Esophagus (tissue), 2 donors: ENCODE measurements around the gene SLC43A3. TPM values are rescaled to one million over a fixed set of nuclear protein-coding genes. Genes with fewer than 3 reads are reported as not detected.
A peak's percentile ranks its signal among the peaks of the same experiment; 100 is the strongest.
"Not testable (repeated sequence)": the region's sequence is repeated elsewhere in the genome, so short reads cannot be mapped to it uniquely, and the experiment has no call there.

Experiments used
- H3K27ac ChIP-seq, 2 donors: one replicate each; pipeline ENCODE4 v1.5.1; 2013; ENCODE audit warnings: low read depth in 2 of 2, mild to moderate bottlenecking in 2 of 2, inconsistent platforms in 1 of 2, low read length in 1 of 2, moderate library complexity in 1 of 2
- H3K27me3 ChIP-seq, 2 donors: one replicate each; pipeline ENCODE4 v1.6.1; 2013; ENCODE audit warnings: low read length in 2 of 2, control low read depth in 1 of 2, mild to moderate bottlenecking in 1 of 2; ENCODE audit not compliant: insufficient read depth in 2 of 2, control insufficient read depth in 1 of 2
- H3K36me3 ChIP-seq, 2 donors: one replicate each; pipeline ENCODE4 v1.6.1; 2013; ENCODE audit warnings: low read length in 1 of 2; ENCODE audit not compliant: control insufficient read depth in 2 of 2, insufficient read depth in 2 of 2
- H3K4me1 ChIP-seq, 2 donors: one replicate each; pipeline ENCODE4 v1.6.1; 2013; ENCODE audit warnings: low read length in 1 of 2; ENCODE audit not compliant: control insufficient read depth in 2 of 2, insufficient read depth in 2 of 2
- H3K4me3 ChIP-seq, 2 donors: one replicate each; pipeline ENCODE4 v1.5.1; 2013; ENCODE audit warnings: low read length in 2 of 2, mild to moderate bottlenecking in 2 of 2, low read depth in 1 of 2, moderate library complexity in 1 of 2
- H3K9me3 ChIP-seq, 2 donors: one replicate each; pipeline ENCODE4 v1.6.1; 2013; ENCODE audit warnings: mild to moderate bottlenecking in 2 of 2, low read depth in 1 of 2, low read length in 1 of 2, moderate library complexity in 1 of 2; ENCODE audit not compliant: control insufficient read depth in 2 of 2, insufficient read depth in 1 of 2
- WGBS, 2 donors: extraction: QIAGEN DNeasy Blood & Tissue Kit; methylation state at CpG; one replicate each; pipeline ENCODE4 v1.1.7; 2013; 5-methylcytosine and 5-hydroxymethylcytosine counted together
- polyA plus RNA-seq, 2 donors: library from polyadenylated mRNA; stranded (reverse); fragments of 200-250 nt; gene quantifications; one replicate each; pipeline ENCODE4 v1.2.3, GENCODE V29; 2013
- donor health status: healthy with polysubstance abuse.
- donor health status: Bipolar disorder and iron deficiency.

SLC43A3 gene
- polyA plus RNA-seq, 2 donors, result 24.0 to 28.9 TPM

DNA sequence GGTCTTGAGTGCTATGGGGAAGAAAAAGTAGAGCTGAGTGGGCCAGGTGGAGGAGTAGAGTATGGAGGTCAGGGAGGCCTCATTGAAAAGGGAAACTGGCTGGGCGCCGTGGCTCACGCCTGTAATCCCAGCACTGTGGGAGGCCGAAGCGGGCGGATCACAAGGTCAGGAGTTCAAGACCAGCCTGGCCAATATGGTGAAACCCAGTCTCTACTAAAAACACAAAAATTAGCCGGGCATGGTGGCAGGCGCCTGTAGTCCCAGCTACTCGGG is 18.1 kb upstream of the SLC43A3 start:
- H3K36me3 ChIP-seq, H3K4me3 ChIP-seq, H3K27ac ChIP-seq, H3K9me3 ChIP-seq, H3K27me3 ChIP-seq, H3K4me1 ChIP-seq: not testable (repeated sequence)
- WGBS, 2 donors, result 80 to 85% methylated on average over 7 to 9 of the region's 9 CpGs

DNA sequence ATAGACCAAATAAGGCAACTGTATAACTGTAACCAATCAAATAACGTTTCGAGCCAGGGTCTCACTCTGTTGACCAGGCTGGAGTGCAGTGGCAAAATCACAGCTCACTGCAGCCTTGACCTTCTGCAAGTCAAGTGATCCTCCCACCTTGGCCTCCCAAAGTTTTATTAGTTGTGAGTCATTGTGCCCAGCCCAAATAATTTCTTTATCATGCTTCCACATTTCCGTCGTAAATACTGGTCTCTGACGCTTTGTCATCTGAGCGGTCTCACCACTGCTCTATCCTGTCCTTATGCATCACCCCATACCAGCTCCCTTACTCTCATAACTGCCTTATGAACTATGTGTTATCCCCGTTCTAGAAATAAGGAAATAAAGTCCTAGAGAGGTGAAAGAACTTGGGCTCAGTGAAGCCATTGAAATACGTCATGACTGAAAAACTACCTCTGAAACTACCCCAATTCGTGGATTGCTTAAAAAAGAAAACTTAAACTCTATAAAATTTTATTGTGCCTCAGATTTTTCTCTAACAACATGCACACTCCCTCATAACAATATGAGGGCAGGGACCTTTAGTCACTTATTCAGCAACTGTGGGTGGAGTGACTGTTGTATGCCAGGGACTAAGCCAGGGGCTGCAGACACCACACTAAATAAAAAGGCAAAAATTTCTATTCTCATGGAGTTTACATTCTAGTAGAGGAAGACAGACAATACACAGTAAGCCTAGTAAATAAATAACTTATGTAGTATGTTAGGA is 17.6 kb upstream of the SLC43A3 start:
- H3K27ac ChIP-seq, result no peak overlapping the region
- no peaks in the 10 kb centered on the region for H3K27me3 ChIP-seq
- H3K9me3 ChIP-seq, result no peaks in the 10 kb centered on the region
- H3K4me1 ChIP-seq, result no peaks in the 10 kb centered on the region
- H3K4me3 ChIP-seq, result no peak overlapping the region
- H3K36me3 ChIP-seq, result no peaks in the 10 kb centered on the region
- WGBS, 2 donors, result 74 to 77% methylated on average over 9 of the region's 9 CpGs

- Histone ChIP-seq H3K4me1 (no peaks in the 10 kb centered on the region), H3K27ac (no peak overlapping the region), H3K27me3 (no peaks in the 10 kb centered on the region), H3K9me3 (no peaks in the 10 kb centered on the region), H3K4me3 (no peak overlapping the region), H3K36me3 (no peaks in the 10 kb centered on the region)
- WGBS, 2 donors, result 83 to 87% methylated on average over 4 of the region's 4 CpGs
Observed at GRCh38 chr11:57440744-57441414, 14.0 kb upstream of the SLC43A3 start.

DNA sequence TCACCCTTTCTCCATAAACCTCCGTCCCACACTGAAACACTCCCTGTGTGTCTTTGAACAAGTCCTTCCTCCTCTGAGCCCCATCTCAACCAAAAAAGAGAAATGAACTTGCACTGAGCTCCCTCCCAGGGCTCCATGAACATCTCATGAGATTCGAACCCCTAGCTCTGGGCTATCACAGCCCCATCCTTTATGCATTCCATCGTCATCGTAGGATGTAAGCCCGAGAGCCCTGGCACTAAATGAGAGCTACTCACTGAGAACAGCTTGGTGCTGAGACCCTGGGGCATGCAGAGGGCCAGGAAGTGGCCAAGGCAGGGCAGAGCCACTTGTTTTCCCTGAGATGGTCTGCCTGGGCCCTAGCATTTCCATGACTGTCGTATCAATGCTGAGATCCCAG is 12.9 kb upstream of the SLC43A3 start:
- no peaks in the 10 kb centered on the region for H3K9me3 ChIP-seq
- no peaks in the 10 kb centered on the region for H3K36me3 ChIP-seq
- H3K27ac ChIP-seq, result no peak overlapping the region
- no peaks in the 10 kb centered on the region for H3K4me1 ChIP-seq
- H3K27me3 ChIP-seq, result no peaks in the 10 kb centered on the region
- WGBS, 2 donors, result 80 to 85% methylated on average over 6 of the region's 6 CpGs
- H3K4me3 ChIP-seq, result no peak overlapping the region

DNA sequence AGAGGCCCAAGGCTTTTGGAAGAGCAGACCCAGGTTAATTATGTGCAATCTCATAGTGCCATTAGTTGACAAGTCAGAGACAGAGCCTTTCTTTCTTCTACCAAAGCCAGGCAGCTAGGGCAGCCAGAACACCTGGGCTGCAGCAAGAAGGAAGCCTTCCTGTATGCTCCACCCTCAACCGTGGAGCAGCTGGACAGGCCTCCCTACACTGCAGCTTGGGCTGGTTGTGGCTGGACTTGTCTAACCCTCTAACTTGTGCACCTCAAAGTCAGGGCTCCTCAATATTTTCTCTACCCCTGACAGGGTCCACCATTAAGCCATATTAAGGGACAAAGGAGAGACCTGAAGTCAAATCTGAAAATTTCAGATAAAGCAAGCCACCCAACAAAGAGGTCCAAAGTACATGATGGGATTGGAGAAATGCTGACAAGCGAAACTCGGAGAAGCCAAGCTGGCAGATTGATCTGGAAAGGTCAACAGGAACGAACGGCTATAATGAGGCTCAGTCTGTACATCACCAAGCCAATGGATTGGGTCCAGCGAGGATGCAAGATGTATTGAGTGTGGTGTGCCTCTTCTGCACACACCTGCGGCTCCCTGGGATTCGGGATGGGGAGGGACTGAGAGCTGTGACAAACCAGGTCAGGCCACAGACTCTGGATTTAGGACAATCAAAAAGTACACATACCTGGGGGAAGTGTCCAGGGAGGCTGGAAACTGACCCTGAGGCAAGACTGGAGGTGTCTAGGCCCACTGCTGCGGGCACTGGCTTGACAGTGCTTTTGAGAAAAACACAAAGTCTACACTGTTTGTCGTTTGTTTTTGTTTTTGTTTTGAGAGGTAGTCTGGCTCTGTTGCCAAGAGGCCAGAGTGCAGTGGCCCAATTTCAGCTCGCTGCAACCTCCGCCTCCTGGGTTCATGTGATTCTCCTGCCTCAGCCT is 11.7 kb upstream of the SLC43A3 start:
- Histone ChIP-seq H3K9me3 (no peaks in the 10 kb centered on the region), H3K27ac (no peak overlapping the region), H3K27me3 (no peaks in the 10 kb centered on the region), H3K4me3 (no peak overlapping the region), H3K36me3 (no peaks in the 10 kb centered on the region), H3K4me1 (no peaks in the 10 kb centered on the region)
- 82 to 86% methylated on average over 12 of the region's 12 CpGs for WGBS, 2 donors

DNA sequence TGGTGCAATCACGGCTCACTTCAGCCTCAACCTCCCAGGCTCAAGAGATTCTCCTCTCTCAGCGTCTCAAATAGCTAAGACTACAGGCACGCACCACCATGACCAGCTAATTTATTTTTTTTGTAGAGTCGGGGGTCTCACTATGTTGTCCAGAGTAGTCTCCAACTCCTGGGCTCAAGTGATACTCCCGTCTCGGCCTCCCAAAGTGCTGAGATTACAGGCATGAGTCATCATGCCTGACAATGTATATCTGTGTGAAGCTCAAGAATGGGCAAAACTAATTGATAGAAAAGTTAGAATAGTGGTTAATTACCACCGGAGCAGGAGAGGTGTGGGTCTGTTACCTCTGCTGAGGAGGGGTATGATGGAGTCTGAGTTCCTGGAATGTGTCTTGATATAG is 9.1 kb upstream of the SLC43A3 start:
- H3K27ac ChIP-seq, result no peak overlapping the region
- H3K9me3 ChIP-seq, result no peaks in the 10 kb centered on the region
- H3K27me3 ChIP-seq, result no peaks in the 10 kb centered on the region
- H3K4me3 ChIP-seq, result no peak overlapping the region
- WGBS, 2 donors, result 77 to 83% methylated on average over 7 of the region's 7 CpGs
- H3K4me1 ChIP-seq, result no peaks in the 10 kb centered on the region
- H3K36me3 ChIP-seq, result no peaks in the 10 kb centered on the region

GRCh38 chr11:57434640-57435546 is 8.0 kb upstream of the SLC43A3 start:
- H3K4me3 ChIP-seq, result no peak overlapping the region
- no peaks in the 10 kb centered on the region for H3K9me3 ChIP-seq
- H3K27me3 ChIP-seq, result no peaks in the 10 kb centered on the region
- no peaks in the 10 kb centered on the region for H3K4me1 ChIP-seq
- H3K36me3 ChIP-seq, result no peaks in the 10 kb centered on the region
- 45 to 55% methylated on average over 15 of the region's 15 CpGs for WGBS, 2 donors
- H3K27ac ChIP-seq, result peak overlapping the region; percentile 60 to 76

GRCh38 chr11:57432714-57433163 is 5.8 kb upstream of the SLC43A3 start:
- no peaks in the 10 kb centered on the region for H3K27me3 ChIP-seq
- no peak overlapping the region for H3K4me3 ChIP-seq
- no peaks in the 10 kb centered on the region for H3K9me3 ChIP-seq
- H3K4me1 ChIP-seq, result no peaks in the 10 kb centered on the region
- H3K36me3 ChIP-seq, result no peaks in the 10 kb centered on the region
- H3K27ac ChIP-seq, result no peak overlapping the region
- whole genome bisulfite sequencing, 2 donors, result 64 to 71% methylated on average over 7 of the region's 7 CpGs

DNA sequence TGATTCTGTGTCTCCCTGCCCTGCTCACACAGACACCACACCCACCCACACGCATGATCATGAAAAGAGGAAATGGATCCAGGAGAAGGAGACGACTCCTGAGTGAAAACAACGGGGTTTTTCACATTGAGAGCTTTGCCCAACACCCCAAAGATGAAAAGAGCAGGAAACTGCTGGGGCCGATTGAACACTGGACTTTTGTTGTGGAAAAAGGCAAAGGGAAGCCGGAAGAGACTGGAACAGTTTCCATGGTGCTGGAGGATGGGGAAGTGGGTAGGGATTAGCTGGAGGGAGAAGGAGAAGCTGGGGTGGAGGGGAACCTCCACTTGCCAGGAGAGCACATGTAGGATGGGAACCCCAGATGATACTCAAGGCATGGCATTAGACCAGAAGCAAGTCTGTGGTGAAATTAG is 5.2 kb upstream of the SLC43A3 start:
- Histone ChIP-seq H3K27ac (no peak overlapping the region), H3K36me3 (no peaks in the 10 kb centered on the region), H3K9me3 (no peaks in the 10 kb centered on the region), H3K4me3 (no peak overlapping the region), H3K27me3 (no peaks in the 10 kb centered on the region), H3K4me1 (no peaks in the 10 kb centered on the region)
- WGBS, 2 donors, result 53 to 56% methylated on average over 5 of the region's 5 CpGs
